Hepatocyte (in vitro differentiated cells): ENCODE measurements around the gene SNPH. TPM values are rescaled to one million over a fixed set of nuclear protein-coding genes. Genes with fewer than 3 reads are reported as not detected.

Source experiments
- DNase-seq: peaks from one replicate; pipeline ENCODE4 v3.0.0-alpha.2; 2016; ENCODE audit warnings: low spot score
- H2AFZ ChIP-seq: fragments of 200-600 bp; sonication (generic); 2 replicates; pipeline ENCODE4 v1.6.0; 2016; ENCODE audit warnings: antibody characterized with exemption, mild to moderate bottlenecking
- H3K27ac ChIP-seq: fragments of 200-600 bp; sonication (generic); 2 replicates; pipeline ENCODE4 v1.5.1; 2016; ENCODE audit warnings: mild to moderate bottlenecking
- H3K27me3 ChIP-seq: fragments of 200-600 bp; sonication (generic); 2 replicates; pipeline ENCODE4 v1.6.1; 2016
- H3K36me3 ChIP-seq: fragments of 200-600 bp; sonication (generic); replicated peaks from 2 replicates; pipeline ENCODE4 v1.5.1; 2016; ENCODE audit warnings: low read depth; ENCODE audit not compliant: insufficient read depth
- H3K4me1 ChIP-seq: fragments of 200-600 bp; sonication (generic); 2 replicates; pipeline ENCODE4 v1.5.1; 2016; ENCODE audit warnings: mild to moderate bottlenecking, moderate library complexity; ENCODE audit not compliant: insufficient read depth
- H3K4me2 ChIP-seq: fragments of 200-600 bp; sonication (generic); 2 replicates; pipeline ENCODE4 v1.6.0; 2016
- H3K4me3 ChIP-seq: fragments of 200-600 bp; sonication (generic); 2 replicates; pipeline ENCODE4 v1.5.1; 2016; ENCODE audit warnings: mild to moderate bottlenecking
- H3K79me2 ChIP-seq: fragments of 200-600 bp; sonication (generic); 2 replicates; pipeline ENCODE4 v1.6.0; 2017; ENCODE audit warnings: mild to moderate bottlenecking
- H3K9me2 ChIP-seq: fragments of 200-600 bp; sonication (generic); replicated peaks from 2 replicates; pipeline ENCODE4 v1.6.0; 2017; ENCODE audit warnings: mild to moderate bottlenecking; ENCODE audit not compliant: insufficient read depth
- H3K9me3 ChIP-seq: fragments of 200-600 bp; sonication (generic); 2 replicates; pipeline ENCODE4 v1.5.1; 2016; ENCODE audit warnings: low read depth, mild to moderate bottlenecking
- H4K20me1 ChIP-seq: fragments of 200-600 bp; sonication (generic); 2 replicates; pipeline ENCODE4 v1.6.0; 2016; ENCODE audit warnings: mild to moderate bottlenecking; ENCODE audit not compliant: insufficient read depth, poor library complexity, severe bottlenecking
- CTCF ChIP-seq: fragments of 200-600 bp; sonication (generic); IDR thresholded peaks from 2 replicates; pipeline ENCODE4 v1.5.1; 2016; ENCODE audit warnings: antibody characterized with exemption, mild to moderate bottlenecking; ENCODE audit not compliant: poor library complexity
- EZH2 ChIP-seq: fragments of 200-600 bp; sonication (generic); IDR thresholded peaks from 2 replicates; pipeline ENCODE4 v1.6.1; 2016; ENCODE audit warnings: antibody characterized with exemption, mild to moderate bottlenecking, borderline replicate concordance
- EZH2phosphoT487 ChIP-seq: fragments of 200-600 bp; sonication (generic); IDR thresholded peaks from one replicate; pipeline ENCODE4 v1.6.1; 2018; ENCODE audit warnings: antibody characterized with exemption, mild to moderate bottlenecking, low read depth, moderate library complexity; ENCODE audit not compliant: unreplicated experiment, severe bottlenecking
- WGBS: methylation state at CpG from one replicate; pipeline ENCODE4 v1.1.6; 2016; ENCODE audit warnings: low lambda C conversion rate; ENCODE audit errors: missing lambda C conversion rate; 5-methylcytosine and 5-hydroxymethylcytosine counted together
- polyA plus RNA-seq: library from polyadenylated mRNA; unstranded; fragments of >200 nt; fragmentation: Nextera tagmentation; extraction: Ambion mirVana; gene quantifications from 2 replicates; pipeline ENCODE4 v1.2.1, GENCODE V29; 2016
- total RNA-seq: library from RNA; depleted of rRNA; stranded (reverse); fragments of >200 nt; gene quantifications from 2 replicates; pipeline ENCODE4 v1.2.3, GENCODE V29; 2014

The SNPH gene
- total and polyA plus RNA-seq, 2 experiments from 2014 or later, result 2.3 to 3.7 TPM

- H3K9me2 ChIP-seq, result no peaks in the 10 kb centered on the region
- H2AFZ ChIP-seq, result no peak overlapping the region
- no peaks in the 10 kb centered on the region for H3K9me3 ChIP-seq
- H3K27ac ChIP-seq, result no peak overlapping the region
- H3K79me2 ChIP-seq, result peaks cover 13% of the 10 kb centered on the region
- TF ChIP-seq CTCF, result no peak
- no peak for TF ChIP-seq EZH2phosphoT487
- TF ChIP-seq EZH2, result no peak
- 72% methylated on average over 15 of the region's 17 CpGs for WGBS
- H4K20me1 ChIP-seq, result no peaks in the 10 kb centered on the region
- no peaks in the 10 kb centered on the region for H3K27me3 ChIP-seq
- no peak overlapping the region for H3K4me3 ChIP-seq
- H3K4me1 ChIP-seq, result peaks cover 2% of the 10 kb centered on the region
- DNase-seq, result no peak
- no peaks in the 10 kb centered on the region for H3K36me3 ChIP-seq
- H3K4me2 ChIP-seq, result no peak overlapping the region
These were observed 55.0 kb downstream of the SNPH start for GRCh38 chr20:1320902-1321653.

GRCh38 chr20:1321654-1321939 lies 55.5 kb downstream of the SNPH start:
- no peaks in the 10 kb centered on the region for H4K20me1 ChIP-seq
- no peaks in the 10 kb centered on the region for H3K36me3 ChIP-seq
- no peaks in the 10 kb centered on the region for H3K27me3 ChIP-seq
- peaks cover 18% of the 10 kb centered on the region for H3K79me2 ChIP-seq
- no peaks in the 10 kb centered on the region for H3K9me2 ChIP-seq
- no peak overlapping the region for H3K4me2 ChIP-seq
- H3K9me3 ChIP-seq, result no peaks in the 10 kb centered on the region
- no peak overlapping the region for H2AFZ ChIP-seq
- DNase-seq, result no peak
- no peak overlapping the region for H3K27ac ChIP-seq
- WGBS, result 65% methylated on average over 4 of the region's 4 CpGs
- no peak overlapping the region for H3K4me3 ChIP-seq
- H3K4me1 ChIP-seq, result peaks cover 7% of the 10 kb centered on the region
- TF ChIP-seq CTCF (no peak), EZH2 (no peak), EZH2phosphoT487 (no peak)

GRCh38 chr20:1322511-1323245 lies 56.6 kb downstream of the SNPH start:
- 75% methylated on average over 11 of the region's 11 CpGs for WGBS
- Histone ChIP-seq H3K27ac (peak overlapping the region; percentile 69), H3K79me2 (peaks cover 29% of the 10 kb centered on the region), H3K9me2 (no peaks in the 10 kb centered on the region), H3K27me3 (no peaks in the 10 kb centered on the region), H3K4me3 (no peak overlapping the region), H4K20me1 (no peaks in the 10 kb centered on the region), H2AFZ (no peak overlapping the region), H3K9me3 (no peaks in the 10 kb centered on the region), H3K4me1 (peaks cover 17% of the 10 kb centered on the region), H3K4me2 (no peak overlapping the region), H3K36me3 (no peaks in the 10 kb centered on the region)
- TF ChIP-seq EZH2phosphoT487 (no peak), CTCF (no peak), EZH2 (no peak)
- peak; percentile 41 for DNase-seq
